ENCODE data around the gene ADGRL3.
"Not testable (repeated sequence)": the region's sequence is repeated elsewhere in the genome, so short reads cannot be mapped to it uniquely, and the experiment has no call there.

ADGRL3 gene

DNA sequence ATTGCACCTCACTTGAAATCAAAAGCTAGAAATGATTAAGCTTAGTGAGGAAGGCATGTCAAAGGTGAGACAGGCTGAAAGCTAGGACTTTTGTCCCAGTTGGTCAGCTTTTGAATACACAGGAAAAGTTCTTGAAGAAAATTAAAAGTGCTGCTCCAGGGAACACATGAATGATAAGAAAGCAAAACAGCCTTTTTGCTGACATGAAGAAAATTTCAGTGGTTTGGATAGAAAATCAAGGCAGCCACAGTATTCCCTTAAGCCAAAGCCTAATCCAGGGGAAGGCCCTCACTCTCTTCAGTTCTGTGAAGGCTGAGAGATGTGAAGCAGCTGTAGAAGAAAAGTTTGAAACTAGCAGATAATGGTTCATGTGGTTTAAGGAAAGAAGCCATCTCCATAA is 150.8 kb downstream of the ADGRL3 start:
- no peak for DNase-seq (ENCODE audit: low read depth in 3 of 3)

DNA sequence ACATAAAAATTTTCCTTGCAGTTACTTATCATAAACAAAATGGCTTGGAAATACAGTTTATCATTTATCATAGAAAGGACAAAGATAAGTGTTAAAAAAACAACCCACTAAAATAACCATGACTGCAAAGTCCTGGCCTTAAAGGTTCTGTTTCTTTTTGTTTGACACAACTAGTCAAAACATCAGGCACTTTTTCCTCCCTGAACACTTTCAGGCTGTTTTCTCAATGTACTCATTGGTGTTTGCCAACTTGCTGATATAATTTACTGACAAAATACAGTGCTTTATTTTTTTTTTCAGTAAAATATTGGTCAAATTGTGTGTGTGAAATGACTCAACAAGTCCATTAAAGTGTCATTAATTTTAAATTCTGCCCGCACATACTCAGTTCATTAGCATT is 156.6 kb downstream of the ADGRL3 start:
- no peak for DNase-seq (ENCODE audit: low read depth in 3 of 3)

DNA sequence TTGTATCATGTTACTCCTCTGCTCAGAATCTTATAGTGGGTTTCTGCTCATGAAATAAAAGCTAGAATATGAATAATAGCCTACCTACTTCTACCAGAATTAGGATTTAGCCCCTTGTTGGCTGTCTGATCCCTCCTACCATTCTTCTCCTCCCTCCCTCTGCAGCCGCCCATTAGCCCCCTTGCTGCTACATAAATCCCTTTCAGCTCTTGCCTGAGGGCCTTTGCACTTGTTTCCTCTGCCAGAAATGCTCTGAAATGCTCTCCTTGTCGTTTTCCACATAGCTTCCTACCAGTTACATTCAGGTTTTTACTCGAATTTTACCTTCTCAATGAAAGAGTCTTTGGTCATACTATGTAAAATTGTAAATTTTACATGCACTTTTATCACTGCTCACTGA is 159.2 kb downstream of the ADGRL3 start:
- DNase-seq (ENCODE audit: low read depth in 3 of 3), result no peak

DNA sequence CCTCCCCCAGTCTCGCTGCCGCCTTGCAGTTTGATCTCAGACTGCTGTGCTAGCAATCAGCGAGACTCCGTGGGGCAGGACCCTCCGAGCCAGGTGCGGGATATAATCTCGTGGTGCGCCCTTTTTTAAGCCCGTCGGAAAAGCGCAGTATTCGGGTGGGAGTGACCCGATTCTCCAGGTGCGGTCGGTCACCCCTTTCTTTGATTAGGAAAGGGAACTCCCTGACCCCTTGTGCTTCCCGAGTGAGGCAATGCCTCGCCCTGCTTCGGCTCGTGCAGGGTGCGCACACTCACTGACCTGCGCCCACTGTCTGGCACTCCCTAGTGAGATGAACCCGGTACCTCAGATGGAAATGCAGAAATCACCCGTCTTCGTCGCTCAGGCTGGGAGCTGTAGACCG is 172.7 kb downstream of the ADGRL3 start:
- DNase-seq (ENCODE audit: low read depth in 3 of 3), result not testable (repeated sequence)

DNA sequence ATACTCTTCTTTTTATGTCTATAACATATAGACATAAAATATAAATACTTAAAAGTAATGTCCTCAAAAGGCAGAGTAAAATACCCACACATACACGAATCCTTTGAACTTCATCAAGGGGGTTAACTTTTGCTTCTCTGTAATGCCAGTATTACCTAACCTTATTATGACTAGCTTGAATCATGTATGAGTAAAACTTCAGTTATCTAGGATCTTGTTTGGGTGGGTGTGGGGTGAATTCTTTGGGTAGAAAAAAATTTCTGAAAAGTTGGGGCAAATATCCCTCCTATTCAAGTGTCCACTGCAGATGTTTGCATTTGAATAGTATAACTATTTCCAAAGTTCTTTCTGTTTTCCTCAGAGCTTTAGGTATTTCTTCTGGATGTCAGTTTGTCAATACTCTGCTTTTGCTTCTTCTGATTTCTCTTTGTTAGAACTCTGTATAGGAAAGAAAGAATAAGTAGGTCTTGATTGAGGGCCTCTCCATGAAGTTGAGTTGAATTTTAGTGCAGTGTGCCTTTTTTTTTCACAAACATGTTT is 173.8 kb downstream of the ADGRL3 start:
- DNase-seq (ENCODE audit: low read depth in 3 of 3), result no peak

DNA sequence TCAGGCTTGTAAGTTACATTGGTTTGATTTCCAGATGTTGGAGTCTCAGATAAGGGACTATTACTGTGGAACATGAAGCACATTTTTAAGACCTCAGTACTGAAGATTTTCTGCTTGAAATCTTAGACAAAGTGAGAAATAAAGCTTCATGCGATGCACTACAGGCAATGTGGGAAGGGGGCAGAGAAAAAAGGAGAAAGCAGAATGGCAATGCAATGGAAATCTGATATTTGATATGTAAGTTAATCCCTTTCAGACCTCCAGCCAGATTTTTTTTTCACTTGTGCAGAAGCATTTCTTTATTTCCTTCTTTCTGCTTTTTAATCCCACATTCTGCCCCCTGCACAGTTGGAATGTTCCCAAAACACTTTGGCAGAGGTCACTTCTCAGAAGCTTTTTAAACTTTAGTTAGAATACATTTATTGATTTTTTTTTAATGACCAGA is 174.3 kb downstream of the ADGRL3 start:
- DNase-seq (ENCODE audit: low read depth in 3 of 3), result no peak

DNA sequence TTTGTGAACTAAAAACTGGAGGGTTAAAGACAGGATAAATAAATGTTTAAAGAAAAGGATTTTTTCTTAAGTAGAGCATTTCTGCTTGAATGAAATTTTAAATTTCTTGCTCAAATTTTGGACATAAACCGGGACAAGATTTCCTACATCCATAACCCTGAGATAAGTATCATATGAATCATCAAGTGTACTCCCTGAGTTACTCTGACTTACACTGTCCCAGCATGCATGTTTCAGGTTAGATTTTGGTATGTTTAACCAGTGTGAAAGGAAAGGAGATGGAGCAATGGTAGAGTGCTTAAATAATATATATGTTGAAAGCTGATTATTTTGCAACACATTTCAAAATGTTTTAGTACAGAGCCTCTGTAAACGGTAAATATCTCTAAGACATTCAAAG is 175.2 kb downstream of the ADGRL3 start:
- DNase-seq (ENCODE audit: low read depth in 3 of 3), result no peak

DNA sequence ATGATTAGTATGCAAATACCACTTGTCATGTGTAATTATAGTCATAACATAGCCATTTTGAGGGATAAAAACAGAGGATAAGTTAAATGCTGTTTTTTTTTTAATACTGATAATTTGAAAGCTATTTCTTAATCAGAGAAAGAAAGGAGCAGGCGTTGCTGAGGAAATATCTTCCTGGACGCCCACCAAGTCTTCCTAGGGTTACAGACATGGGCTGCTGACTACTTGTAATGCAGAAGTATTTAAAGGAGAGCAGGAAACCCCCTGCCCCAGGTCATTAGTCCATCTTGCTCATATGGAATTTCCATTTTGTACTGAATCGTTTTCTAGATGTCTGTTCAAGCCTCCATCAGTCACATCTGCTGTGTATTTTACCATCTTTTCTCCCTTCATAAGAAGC is 176.2 kb downstream of the ADGRL3 start:
- DNase-seq (ENCODE audit: low read depth in 3 of 3), result no peak

DNA sequence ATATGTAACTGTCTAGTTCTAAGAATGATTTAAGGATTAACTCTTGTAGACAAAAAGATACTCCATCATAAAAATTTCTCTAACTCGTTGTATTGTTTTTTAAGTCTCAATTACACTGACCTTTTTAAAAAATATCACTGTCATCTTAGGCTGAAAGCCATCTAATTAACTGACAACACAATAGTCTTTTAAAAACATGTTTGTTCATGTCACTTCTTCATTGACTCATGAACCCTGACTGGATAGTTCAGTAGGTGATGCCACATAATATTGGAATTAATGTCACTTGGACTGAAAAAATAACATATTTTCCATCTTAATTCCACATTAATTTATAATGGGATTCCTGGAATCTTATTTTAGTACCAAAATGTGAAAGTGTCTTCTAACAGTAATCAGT is 179.3 kb downstream of the ADGRL3 start:
- no peak for DNase-seq (ENCODE audit: low read depth in 3 of 3)

DNA sequence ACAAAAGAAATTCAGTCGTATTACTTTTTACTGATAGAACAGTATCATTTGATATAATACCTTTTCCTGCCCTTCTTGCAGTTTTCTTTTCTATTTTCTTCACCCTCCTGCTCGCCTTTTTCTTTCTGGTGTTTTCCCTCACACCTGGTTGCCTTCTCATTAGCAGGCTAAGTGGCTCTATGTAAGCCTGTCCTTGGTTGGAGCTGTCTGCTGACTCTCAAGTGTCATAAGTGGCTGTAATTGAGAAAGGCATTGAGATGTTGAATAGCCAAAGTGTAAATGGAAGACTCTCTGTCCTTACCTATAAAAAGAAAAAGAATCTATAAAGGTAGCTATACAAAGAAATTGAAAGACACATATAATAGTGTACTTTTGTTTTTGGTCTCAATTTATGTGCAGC is 180.7 kb downstream of the ADGRL3 start:
- no peak for DNase-seq (ENCODE audit: low read depth in 3 of 3)

DNA sequence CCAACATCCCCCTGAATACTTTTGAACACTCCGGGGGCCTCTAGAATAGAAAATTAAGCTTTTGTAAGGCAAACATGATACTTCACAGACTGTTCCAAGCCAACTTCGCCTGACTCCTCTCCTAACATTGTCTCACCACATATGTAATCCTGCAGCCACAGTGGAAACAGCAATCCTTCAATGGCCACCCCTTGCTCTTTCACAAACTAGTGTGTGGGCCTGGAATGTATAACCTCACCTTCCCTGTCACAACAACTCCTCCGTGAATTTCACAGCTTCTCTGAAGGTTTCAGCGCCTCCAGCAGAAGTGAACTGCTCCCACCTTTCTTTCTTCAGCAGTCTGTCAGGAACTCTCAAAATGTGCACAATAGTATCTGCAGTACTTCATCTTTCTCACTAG is 185.1 kb downstream of the ADGRL3 start:
- no peak for DNase-seq (ENCODE audit: low read depth in 3 of 3)

DNA sequence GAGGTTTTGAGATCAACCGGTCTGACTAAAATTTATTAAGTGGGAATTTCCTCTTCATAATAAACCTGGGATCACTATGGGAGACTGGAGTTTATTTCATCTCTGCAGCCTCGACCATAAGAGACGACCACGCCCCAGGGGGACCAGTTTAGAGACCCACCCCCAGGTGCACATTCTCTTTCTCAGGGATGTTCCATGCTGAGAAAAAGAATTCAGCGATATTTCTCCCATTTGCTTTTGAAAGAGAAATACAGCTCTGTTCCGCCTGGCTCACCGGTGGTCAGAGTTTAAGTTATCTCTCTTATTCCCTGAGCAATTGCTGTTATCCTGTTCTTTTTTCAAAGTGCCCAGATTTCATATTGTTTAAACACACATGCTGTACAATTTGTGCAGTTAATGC is 187.2 kb downstream of the ADGRL3 start:
- DNase-seq (ENCODE audit: low read depth in 3 of 3), result not testable (repeated sequence)

DNA sequence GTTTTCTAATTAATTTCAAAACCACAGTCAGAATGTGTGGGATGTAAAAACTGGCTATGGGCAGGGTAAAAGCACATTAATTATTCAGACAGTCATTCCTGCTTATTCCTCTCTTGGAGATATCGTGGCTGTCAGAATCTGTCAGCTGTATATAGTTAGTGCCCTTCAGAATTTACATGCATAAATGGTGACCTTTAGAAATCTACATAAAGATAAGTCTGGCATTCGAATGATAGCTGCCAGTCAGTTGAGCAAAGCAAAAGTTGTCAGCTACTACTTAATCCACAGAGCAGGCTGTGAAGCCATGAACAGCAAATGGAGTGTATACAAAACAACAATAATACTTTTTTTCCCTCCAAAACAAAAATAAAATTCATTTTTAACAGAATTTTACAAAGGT is 189.5 kb downstream of the ADGRL3 start:
- DNase-seq (ENCODE audit: low read depth in 3 of 3), result no peak

DNA sequence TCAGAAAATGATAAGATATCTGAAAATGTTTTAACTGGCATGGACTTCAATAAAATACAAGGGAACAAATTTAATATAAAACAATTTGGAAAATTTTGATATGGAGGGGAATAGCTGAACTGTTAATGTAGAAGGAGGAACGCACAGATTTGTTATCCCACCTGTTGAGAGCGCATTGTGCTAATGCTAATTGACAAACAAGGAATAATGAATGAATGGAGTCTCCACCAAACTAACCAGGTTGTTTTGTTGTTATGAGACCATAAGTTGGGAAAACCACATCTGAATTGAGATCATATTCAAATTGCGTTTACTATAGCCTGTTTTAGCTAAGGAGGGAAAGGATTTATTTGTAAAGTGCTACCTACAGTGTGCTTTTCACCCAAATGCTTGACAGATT is 195.6 kb downstream of the ADGRL3 start:
- no peak for DNase-seq (ENCODE audit: low read depth in 3 of 3)

DNA sequence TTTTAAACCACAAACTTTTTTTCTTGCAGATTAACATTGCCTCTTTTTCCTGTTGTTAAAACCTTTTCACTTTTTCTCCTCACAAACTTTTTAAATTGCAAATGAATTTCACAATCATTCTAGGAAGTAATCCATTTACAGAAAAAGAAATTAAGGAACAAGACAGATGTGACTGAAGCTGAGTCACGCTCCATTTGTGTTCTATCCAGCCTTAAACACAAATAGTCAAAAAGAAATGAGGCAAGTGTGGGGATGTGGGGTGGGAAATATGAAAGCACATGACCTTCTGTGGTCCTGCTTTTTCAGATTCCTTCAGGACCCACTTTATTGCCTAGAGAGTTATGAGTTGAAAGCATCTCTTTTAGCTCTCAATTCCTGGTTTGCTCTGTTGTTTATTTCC is 197.0 kb downstream of the ADGRL3 start:
- no peak for DNase-seq (ENCODE audit: low read depth in 3 of 3)

DNA sequence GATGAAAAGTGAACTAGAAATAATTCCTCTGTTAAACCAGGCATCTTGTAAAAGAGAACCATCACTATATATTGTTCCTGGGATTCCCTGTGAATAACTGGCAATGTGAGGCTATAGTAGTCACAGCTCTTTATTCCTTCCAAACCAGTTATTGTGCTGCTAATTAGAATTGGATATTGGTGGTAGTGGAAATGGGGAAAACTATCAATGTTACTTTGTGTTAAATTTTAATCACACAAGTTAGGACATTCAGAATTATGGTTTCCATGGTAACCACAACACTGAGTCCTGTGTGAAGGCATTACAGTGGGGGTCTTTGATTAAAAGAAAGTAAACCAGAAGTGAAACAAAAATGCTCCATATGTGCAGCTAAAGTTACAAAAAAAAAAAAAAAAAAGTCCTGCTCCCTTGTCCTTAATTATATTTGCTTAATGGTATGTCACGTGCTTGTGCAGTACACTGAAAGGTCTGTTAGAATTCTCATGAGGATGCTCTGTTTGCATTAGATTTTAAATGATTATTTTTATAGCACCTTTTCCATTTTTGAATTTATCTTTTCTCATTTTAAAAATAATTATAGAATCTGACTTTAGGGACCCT is 200.4 kb downstream of the ADGRL3 start:
- no peak for DNase-seq (ENCODE audit: low read depth in 3 of 3)

DNA sequence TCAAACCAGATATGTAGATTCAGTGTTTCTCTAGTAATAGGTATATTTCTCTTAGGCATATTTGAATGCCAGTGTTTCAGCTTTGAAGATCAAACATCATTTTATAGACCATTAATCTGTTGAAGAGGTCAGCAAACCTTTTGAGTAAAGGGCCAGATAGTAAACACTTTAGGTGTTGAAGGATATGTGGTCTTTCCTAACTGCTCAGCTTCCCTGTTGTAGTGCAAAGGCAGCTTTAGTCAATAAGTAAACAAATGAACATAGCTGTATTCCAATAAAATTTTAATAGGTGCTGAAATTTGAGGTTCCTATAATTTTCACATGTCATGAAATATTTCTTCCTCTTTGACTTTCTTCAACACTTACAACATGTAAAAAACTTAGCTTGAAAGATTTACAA is 201.6 kb downstream of the ADGRL3 start:
- DNase-seq (ENCODE audit: low read depth in 3 of 3), result no peak

DNA sequence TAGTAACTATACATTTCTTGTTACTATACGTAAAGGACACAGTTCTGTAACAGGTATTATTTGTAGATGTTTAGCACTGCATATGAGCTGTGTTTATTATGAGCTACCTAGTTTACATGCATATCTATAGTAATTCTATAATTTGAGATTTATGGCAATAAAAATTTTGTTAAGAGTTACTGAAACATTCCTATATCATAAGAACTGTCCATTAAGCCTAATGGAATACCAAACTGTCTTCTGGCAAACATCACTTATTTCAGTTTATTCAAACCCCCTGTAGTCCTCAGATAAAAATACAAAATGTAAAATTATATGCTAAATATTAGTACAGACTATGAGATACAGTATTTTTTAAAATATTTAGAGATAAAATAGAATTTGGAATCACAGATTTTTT is 205.2 kb downstream of the ADGRL3 start:
- DNase-seq (ENCODE audit: low read depth in 3 of 3), result no peak

DNA sequence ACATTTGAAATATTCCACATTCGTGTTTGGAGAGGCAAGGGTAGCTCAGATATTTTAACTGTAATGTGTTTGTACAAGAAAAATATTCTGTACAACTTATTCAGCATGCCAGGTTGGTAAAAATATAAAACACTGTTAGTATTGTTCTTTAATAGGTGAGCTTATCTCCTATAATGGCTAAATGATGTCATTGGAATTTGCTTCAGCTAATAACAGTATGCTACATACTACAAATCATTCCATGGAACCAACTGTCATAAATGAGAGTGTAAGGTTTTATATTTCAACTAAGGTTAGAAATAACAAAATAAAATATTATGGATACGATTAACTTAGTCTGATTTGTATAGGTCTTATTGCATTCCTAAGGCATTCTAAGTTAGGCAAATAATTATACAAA is 206.6 kb downstream of the ADGRL3 start:
- no peak for DNase-seq (ENCODE audit: low read depth in 3 of 3)

DNA sequence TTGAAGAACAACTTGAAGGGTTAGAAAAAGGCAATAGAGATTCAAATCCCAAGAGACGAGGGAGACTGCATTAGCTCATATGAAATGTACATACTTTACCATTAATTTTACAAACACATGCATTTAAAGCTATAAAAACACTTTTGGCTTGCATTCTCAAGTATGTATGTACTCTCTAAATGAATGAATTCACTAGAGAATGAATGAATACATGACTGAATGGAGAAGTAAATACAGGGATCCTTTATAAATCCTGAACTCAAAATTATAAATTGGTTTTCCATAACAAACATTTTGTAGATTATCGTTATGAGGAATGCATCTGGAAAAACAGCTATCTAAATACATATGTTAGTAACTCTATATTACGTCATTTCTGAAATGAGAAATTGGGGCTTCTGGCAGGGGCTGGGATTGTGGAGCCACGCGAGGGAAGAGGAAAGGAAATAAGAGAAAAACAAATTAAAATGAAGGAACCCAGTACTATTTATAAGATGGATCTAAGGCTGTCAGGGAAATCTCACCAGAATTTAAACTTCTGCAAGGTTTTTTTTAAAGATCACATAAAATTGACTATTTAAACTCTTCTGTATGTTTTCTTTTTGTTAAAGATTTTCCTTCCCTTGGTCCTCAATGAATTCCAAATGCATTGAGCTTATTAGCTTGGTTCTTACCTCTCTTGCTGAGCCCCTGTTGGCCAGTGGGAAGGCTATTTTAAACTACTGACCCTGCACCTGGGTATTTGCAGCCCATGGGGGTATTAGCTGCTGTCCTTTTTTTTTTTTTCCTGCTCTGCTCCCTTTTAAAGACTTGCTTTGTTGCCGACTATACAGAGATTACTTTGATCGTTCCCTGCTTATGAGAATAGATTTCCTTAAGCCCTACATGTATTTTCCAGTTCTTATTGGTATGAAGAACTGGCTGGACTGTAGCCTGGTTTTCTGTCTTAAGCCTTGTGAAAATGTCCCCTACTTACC is 207.8 kb downstream of the ADGRL3 start:
- no peak for DNase-seq (ENCODE audit: low read depth in 3 of 3)

DNA sequence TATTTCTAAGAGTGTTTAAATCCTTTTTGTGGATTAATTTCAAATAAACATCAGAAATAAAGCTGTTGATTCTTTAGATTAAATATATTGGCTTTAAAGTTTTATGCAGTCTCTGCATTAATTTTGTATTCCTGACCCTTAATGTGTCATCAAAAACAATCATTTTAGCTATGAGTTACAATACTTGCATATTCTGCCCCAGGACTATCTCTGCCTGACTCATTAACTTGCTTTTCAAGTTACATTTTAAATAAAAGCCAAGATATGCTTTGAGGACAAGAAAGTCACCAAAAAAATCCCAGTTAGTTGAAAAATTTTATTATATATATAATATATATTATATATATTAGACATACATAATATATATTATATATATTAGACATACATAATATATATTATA is 208.7 kb downstream of the ADGRL3 start:
- DNase-seq (ENCODE audit: low read depth in 3 of 3), result no peak

DNA sequence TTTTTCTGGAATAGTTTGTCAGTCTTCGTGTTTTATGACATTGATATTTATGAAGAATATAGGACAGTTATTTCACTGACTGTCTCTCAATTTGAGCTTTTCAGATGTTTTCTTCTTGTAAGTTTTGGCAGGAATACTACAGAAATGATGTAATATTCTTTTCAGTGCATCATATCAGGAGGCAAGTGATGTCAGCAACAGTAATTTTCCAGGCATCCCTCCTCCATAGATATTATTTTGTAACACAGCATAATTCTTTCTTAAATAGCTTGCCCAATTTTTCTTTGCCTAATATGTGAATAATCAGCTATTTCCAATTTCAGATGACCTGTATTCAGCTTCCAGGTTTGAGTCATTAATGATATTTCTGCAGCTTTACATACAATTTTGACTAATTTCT is 211.1 kb downstream of the ADGRL3 start:
- DNase-seq (ENCODE audit: low read depth in 3 of 3), result no peak

DNA sequence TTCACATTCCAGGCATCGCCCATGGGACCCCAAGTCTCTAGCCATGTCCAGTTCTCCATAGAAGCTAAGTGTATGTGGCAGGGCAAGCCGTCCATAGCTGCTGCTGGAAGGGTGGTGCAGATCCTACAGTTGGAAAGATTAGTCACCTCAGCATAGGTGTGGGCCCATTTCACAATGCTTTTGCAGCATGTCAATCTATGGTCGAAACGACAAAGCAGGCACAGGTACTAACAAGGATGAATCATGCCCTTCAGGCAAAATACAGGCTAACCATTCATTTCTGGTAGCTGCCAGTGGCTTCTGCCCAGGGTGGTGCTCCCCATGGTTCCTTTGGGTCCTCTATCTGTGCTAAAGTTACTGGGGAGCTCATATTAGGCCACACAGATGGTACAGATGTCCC is 225.2 kb downstream of the ADGRL3 start:
- no peak for DNase-seq (ENCODE audit: low read depth in 3 of 3)

Data from stimulated activated CD4-positive, alpha-beta T cell treated with anti-CD3 and anti-CD28 coated beads, TNF-alpha, amount 100 ng/mL, for 4 hours (primary cell).